ENCODE measurements around the gene CFAP161. TPM values are rescaled to one million over a fixed set of nuclear protein-coding genes. Genes with fewer than 3 reads are reported as not detected.

The CFAP161 gene
- total and polyA plus RNA-seq, 2 experiments from 2014 or later = 0.13 TPM; not detected in 1

- no peaks in the 10 kb centered on the region for H3K4me1 ChIP-seq (ENCODE audit: insufficient read depth)
- H3K4me2 ChIP-seq = no peak overlapping the region
- H3K9me2 ChIP-seq (ENCODE audit: insufficient read depth) = peaks cover 18% of the 10 kb centered on the region; the same call in 1 of the 2 replicates
- no peak for TF ChIP-seq EZH2 (IDR thresholded peaks at IDR 0.05; ENCODE audit: low read depth, unreplicated experiment)
- no peak for TF ChIP-seq CREB1 (CRISPR knock-in tag; IDR thresholded peaks at IDR 0.05; ENCODE audit: low read depth)
- TF ChIP-seq ETS1 (IDR thresholded peaks at IDR 0.05) = no peak
- no peak for TF ChIP-seq EZH2phosphoT487 (IDR thresholded peaks at IDR 0.05; ENCODE audit: unreplicated experiment)
- no peak for TF ChIP-seq ZNF331 (CRISPR knock-in tag; IDR thresholded peaks at IDR 0.05; ENCODE audit: low read depth)
- no peak for TF ChIP-seq JUNB (IDR thresholded peaks at IDR 0.05; ENCODE audit: unreplicated experiment)
- no peak for TF ChIP-seq STAT1 (IDR thresholded peaks at IDR 0.05; ENCODE audit: unreplicated experiment)
- no peak for TF ChIP-seq CTCF (conservative IDR thresholded peaks at IDR 0.05; ENCODE audit: low read depth in 2 of 2)
- TF ChIP-seq POLR2AphosphoS5 (IDR thresholded peaks at IDR 0.05; ENCODE audit: low read depth) = no peak
- TF ChIP-seq REST (IDR thresholded peaks at IDR 0.05; ENCODE audit: unreplicated experiment) = no peak
- no peak for TF ChIP-seq NANOG (IDR thresholded peaks at IDR 0.05; ENCODE audit: borderline replicate concordance)
- TF ChIP-seq ZNF462 (CRISPR knock-in tag; IDR thresholded peaks at IDR 0.05) = no peak
- H3K4me3 Mint-ChIP-seq = no peak overlapping the region
- no peaks in the 10 kb centered on the region for H3K79me2 ChIP-seq (replicated peaks; ENCODE audit: insufficient read depth)
- DNase-seq (ENCODE audit: low spot score) (no peak), ATAC-seq (no peak)
- no peak overlapping the region for H3K27ac Mint-ChIP-seq
- H3K27me3 ChIP-seq (ENCODE audit: insufficient read depth) = no peaks in the 10 kb centered on the region
- H3K4me3 ChIP-seq = no peak overlapping the region
- no peaks in the 10 kb centered on the region for H3K27me3 Mint-ChIP-seq (ENCODE audit: insufficient read depth, low read depth, poor library complexity)
- no peak overlapping the region for H3K27ac ChIP-seq (ENCODE audit: low read depth)
- H3K4me1 Mint-ChIP-seq = no peaks in the 10 kb centered on the region
- H3F3A ChIP-seq (replicated peaks; ENCODE audit: low read depth) = no peaks in the 10 kb centered on the region
- no peaks in the 10 kb centered on the region for H3K36me3 Mint-ChIP-seq (ENCODE audit: low read depth)
- H3K9me3 Mint-ChIP-seq = no peaks in the 10 kb centered on the region
- H3K36me3 ChIP-seq (ENCODE audit: insufficient read depth) = no peaks in the 10 kb centered on the region
- no peaks in the 10 kb centered on the region for H4K20me1 ChIP-seq (replicated peaks; ENCODE audit: insufficient read depth)
- no peak overlapping the region for H2AFZ ChIP-seq
Observed at GRCh38 chr15:81174125-81174791, 40.2 kb downstream of the CFAP161 start.

Data from GM23338 (cell line).